ACC112 (cell line): ENCODE data around the gene MAP1LC3A.

Experiments
- H2AFZ ChIP-seq: fragments of 200-600 bp; sonication (generic); one replicate; pipeline ENCODE4 v1.6.0; 2017; ENCODE audit warnings: antibody characterized with exemption, low read length; ENCODE audit not compliant: unreplicated experiment
- H3K27ac ChIP-seq: fragments of 200-600 bp; sonication (generic); 2 replicates; pipeline ENCODE4 v1.5.1; 2014; ENCODE audit warnings: low read depth, mild to moderate bottlenecking, antibody characterized with exemption, low read length, moderate library complexity
- H3K27me3 ChIP-seq: fragments of 200-600 bp; sonication (generic); 2 replicates; pipeline ENCODE4 v1.6.1; 2014; ENCODE audit warnings: mild to moderate bottlenecking, antibody characterized with exemption, low read length, moderate library complexity, mixed read lengths; ENCODE audit not compliant: insufficient read depth
- H3K36me3 ChIP-seq: fragments of 200-600 bp; sonication (generic); 2 replicates; pipeline ENCODE4 v1.6.1; 2016; ENCODE audit warnings: mild to moderate bottlenecking, antibody characterized with exemption, low read length, moderate library complexity, mixed read lengths; ENCODE audit not compliant: insufficient read depth
- H3K4me1 ChIP-seq: fragments of 200-600 bp; sonication (generic); one replicate; pipeline ENCODE4 v1.6.1; 2016; ENCODE audit warnings: low read length, mixed read lengths; ENCODE audit not compliant: insufficient read depth, unreplicated experiment, control insufficient read depth
- H3K4me3 ChIP-seq: fragments of 200-600 bp; sonication (generic); 2 replicates; pipeline ENCODE4 v1.5.1; 2014; ENCODE audit warnings: mild to moderate bottlenecking, low read depth, low read length
- H3K79me2 ChIP-seq: fragments of 200-600 bp; sonication (generic); one replicate; pipeline ENCODE4 v1.6.0; 2016; ENCODE audit warnings: low read length; ENCODE audit not compliant: control insufficient read depth, unreplicated experiment, insufficient read depth

MAP1LC3A gene

GRCh38 chr20:34538671-34539123 is 19.8 kb upstream of the MAP1LC3A start:
- no peaks in the 10 kb centered on the region for H3K4me1 ChIP-seq
- H3K4me3 ChIP-seq: no peak overlapping the region
- no peak overlapping the region for H2AFZ ChIP-seq
- no peaks in the 10 kb centered on the region for H3K79me2 ChIP-seq
- no peak overlapping the region for H3K27ac ChIP-seq
- no peaks in the 10 kb centered on the region for H3K27me3 ChIP-seq
- peaks cover 21% of the 10 kb centered on the region; the same call in 1 of the 2 replicates for H3K36me3 ChIP-seq

- Histone ChIP-seq H3K4me3 (no peak overlapping the region), H3K27me3 (no peaks in the 10 kb centered on the region), H2AFZ (no peak overlapping the region), H3K27ac (no peak overlapping the region), H3K4me1 (no peaks in the 10 kb centered on the region), H3K79me2 (no peaks in the 10 kb centered on the region), H3K36me3 (peaks cover 19% of the 10 kb centered on the region; the same call in 1 of the 2 replicates)
These were observed 18.8 kb upstream of the MAP1LC3A start for GRCh38 chr20:34539756-34540155.

DNA sequence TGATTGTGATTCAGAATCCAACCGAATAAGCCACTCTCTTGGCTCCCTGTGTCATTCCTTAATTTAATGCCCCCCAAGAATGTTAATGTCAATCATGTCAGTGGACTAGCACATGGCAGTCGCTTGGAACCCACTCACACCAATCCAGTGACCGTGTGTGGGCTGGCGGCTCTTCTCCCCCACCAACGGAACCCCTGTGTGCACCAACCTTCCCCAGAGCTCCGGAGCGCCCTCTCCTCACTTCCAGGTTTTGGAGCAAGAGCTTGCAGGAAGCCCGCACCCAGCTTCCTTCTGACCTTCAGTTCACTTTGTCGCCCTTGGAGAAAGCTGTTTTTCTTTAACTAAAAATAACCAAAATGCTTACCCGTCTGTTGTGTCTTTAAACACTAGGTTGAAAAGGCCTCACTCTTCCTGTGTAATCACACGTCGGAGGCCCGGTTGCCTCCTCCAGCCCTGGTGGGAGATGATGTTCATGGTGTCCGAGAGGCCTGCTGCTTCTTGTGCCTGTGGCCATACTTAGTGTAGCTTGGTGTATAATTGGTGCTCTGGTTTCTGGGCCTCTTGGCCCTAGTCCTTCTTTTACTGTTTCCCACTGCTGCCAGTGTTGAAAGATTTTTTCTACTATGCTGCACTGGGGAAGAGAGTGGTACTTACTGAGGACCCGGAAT is 17.8 kb upstream of the MAP1LC3A start:
- Histone ChIP-seq H2AFZ (no peak overlapping the region), H3K27ac (no peak overlapping the region), H3K4me1 (no peaks in the 10 kb centered on the region), H3K36me3 (peaks cover 10% of the 10 kb centered on the region; the same call in 1 of the 2 replicates), H3K27me3 (no peaks in the 10 kb centered on the region), H3K4me3 (no peak overlapping the region), H3K79me2 (no peaks in the 10 kb centered on the region)

DNA sequence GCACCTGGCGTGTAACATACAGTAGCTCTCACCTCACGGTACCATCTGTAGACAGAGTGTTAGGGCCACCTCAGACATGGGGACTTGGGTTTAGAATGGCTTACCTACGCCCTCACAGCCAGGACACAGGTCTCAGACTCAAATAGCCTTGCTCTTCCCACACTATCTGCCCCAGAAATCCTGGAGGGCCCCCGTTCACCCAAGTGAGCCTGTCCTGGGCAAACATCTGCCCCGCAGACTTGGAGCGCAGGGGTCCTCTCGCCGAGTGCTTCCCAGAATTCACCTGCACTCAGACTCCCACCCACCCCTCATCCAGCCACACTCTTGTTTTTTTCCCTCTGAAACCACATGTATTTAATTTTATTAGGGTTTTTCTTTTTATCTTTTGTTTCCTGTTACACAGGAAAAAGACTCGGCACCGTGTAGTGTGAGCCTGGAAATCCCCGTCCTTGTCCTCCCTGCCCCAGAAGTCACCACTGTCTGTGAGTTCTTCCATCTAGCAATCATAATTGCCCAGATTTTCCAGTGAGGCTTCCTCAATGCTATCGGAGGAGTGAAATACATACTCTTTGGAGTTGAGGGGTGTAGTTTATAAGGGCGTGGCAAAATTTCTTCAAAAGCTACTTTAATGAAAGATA is 17.1 kb upstream of the MAP1LC3A start:
- H3K4me1 ChIP-seq: no peaks in the 10 kb centered on the region
- H3K4me3 ChIP-seq: no peak overlapping the region
- no peaks in the 10 kb centered on the region for H3K27me3 ChIP-seq
- no peaks in the 10 kb centered on the region for H3K79me2 ChIP-seq
- H3K27ac ChIP-seq: no peak overlapping the region
- peaks cover 10% of the 10 kb centered on the region; the same call in 1 of the 2 replicates for H3K36me3 ChIP-seq
- H2AFZ ChIP-seq: no peak overlapping the region

DNA sequence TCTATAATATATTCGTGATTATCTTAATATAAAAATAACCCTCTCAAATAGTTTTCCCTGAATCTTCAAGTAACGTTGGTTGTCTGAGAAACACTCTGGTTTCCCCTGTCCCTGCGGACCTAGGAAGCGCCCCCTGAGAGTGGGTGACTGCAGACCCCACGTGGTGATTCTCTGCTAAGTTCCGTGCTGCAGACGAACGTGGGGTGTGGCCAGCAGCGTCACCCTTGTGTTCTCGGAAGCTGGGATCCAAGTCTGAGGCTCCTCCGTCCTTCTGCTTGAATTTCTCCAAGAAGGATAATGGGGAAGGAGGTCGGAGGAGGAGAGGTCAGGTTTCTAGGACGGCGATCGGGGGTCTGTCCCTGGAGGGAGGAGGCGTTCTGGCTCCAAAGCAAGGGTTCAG is 16.6 kb upstream of the MAP1LC3A start:
- Histone ChIP-seq H3K4me1 (no peaks in the 10 kb centered on the region), H3K27ac (no peak overlapping the region), H3K79me2 (no peaks in the 10 kb centered on the region), H3K27me3 (no peaks in the 10 kb centered on the region), H2AFZ (no peak overlapping the region), H3K4me3 (no peak overlapping the region), H3K36me3 (peaks cover 8% of the 10 kb centered on the region; the same call in 1 of the 2 replicates)

DNA sequence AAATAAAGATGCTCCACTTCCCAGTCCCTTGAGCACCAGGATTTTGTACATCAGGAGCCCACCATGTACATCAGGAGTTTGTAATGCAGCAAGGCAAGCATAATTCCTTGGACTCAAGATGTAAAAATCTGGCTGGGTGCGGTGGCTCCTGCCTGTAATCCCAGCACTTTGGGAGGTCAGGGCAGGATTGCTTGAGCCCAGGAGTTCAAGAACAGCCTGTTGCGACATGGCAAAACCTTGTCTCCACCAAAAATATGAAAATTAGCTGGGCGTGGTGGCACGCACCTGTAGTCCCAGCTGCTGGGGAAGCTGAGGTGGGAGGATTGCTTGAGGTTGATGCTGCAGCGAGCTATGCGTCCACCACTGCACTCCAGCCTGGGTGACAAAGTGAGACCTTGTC is 16.1 kb upstream of the MAP1LC3A start:
- Histone ChIP-seq H2AFZ (no peak overlapping the region), H3K27me3 (no peaks in the 10 kb centered on the region), H3K4me3 (no peak overlapping the region), H3K36me3 (peaks cover 7% of the 10 kb centered on the region; the same call in 1 of the 2 replicates), H3K79me2 (no peaks in the 10 kb centered on the region), H3K4me1 (no peaks in the 10 kb centered on the region), H3K27ac (no peak overlapping the region)

GRCh38 chr20:34543463-34544056 is 15.0 kb upstream of the MAP1LC3A start:
- Histone ChIP-seq H3K4me3 (no peak overlapping the region), H3K79me2 (no peaks in the 10 kb centered on the region), H2AFZ (no peak overlapping the region), H3K27me3 (no peaks in the 10 kb centered on the region), H3K27ac (no peak overlapping the region), H3K4me1 (no peaks in the 10 kb centered on the region), H3K36me3 (peaks cover 7% of the 10 kb centered on the region; the same call in 1 of the 2 replicates)

- H3K27ac ChIP-seq: no peak overlapping the region
- H3K79me2 ChIP-seq: no peaks in the 10 kb centered on the region
- peaks cover 7% of the 10 kb centered on the region; the same call in 1 of the 2 replicates for H3K36me3 ChIP-seq
- H2AFZ ChIP-seq: no peak overlapping the region
- H3K4me3 ChIP-seq: no peak overlapping the region
- H3K27me3 ChIP-seq: no peaks in the 10 kb centered on the region
- H3K4me1 ChIP-seq: no peaks in the 10 kb centered on the region
These were observed 14.3 kb upstream of the MAP1LC3A start for GRCh38 chr20:34544109-34544796.

DNA sequence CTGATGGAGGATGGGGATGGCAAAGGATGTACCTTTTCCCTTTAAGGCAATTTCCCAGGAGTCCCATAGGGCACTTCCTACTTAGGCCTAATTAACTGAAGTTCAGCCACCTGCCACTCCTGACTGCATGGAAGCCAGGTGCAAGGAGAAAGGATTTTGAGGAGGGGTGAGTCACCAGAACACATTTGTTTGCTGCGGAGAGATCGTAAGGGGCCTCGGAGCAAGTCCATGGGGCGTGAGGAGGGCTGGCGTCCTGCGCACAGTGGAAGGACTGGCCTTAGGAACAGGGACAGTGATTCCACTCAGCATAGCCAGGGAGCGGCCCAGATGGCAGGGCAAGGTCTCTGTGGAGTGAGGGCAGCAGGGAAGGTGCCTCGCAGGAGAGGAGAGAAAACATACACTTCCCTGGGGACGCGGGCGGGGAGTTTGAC is 11.8 kb upstream of the MAP1LC3A start:
- Histone ChIP-seq H3K4me3 (no peak overlapping the region), H3K27me3 (no peaks in the 10 kb centered on the region), H3K79me2 (no peaks in the 10 kb centered on the region), H3K27ac (no peak overlapping the region), H3K4me1 (no peaks in the 10 kb centered on the region), H3K36me3 (no peaks in the 10 kb centered on the region), H2AFZ (no peak overlapping the region)

DNA sequence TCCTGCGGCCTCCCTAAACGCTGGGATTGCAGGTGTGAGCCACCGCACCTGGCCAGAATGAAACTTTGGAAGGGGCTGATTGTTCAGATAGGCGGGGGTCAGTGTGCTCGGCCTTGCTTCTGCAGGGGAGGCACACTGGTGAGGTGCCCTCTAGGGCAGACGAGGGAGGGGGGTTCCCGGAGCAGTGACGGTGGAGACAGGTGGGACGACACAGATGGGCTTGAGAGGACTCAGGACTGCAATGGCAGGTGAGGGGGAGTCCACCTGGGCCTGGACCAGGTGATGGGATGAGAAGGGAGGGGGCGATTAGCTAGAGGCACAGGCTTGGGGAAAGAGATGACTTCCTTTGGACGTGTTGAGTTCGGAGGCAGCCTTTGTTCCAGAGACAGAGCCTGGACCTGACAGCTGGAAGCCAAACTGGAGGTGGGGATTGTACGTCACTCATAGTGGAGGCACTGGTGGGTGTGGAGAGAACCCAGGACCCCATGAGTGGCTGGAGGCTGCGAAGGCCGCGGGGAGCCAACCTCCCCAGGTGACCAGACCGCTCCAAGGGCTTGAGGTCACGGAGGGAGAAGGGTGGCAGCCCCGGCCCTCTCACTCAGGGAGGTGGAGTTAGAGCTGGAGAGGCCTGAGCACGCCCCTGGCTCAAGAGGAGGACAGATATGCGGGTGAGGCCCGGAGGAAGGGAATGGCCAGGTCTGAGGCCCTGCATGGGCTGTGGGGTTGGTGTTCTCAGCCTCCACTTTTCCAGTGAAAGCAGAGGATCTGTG is 10.5 kb upstream of the MAP1LC3A start:
- Histone ChIP-seq H3K79me2 (no peaks in the 10 kb centered on the region), H3K27me3 (no peaks in the 10 kb centered on the region), H3K27ac (no peak overlapping the region), H2AFZ (no peak overlapping the region), H3K36me3 (no peaks in the 10 kb centered on the region), H3K4me1 (no peaks in the 10 kb centered on the region), H3K4me3 (no peak overlapping the region)
